AG09309 (cell line): ENCODE data around the gene ERO1B.

Experiments used
- DNase-seq: peaks from one replicate; pipeline ENCODE4 v3.0.0-alpha.2; 2010; ENCODE audit warnings: low read depth
- H3K4me3 ChIP-seq: 2 replicates; pipeline ENCODE4 v1.5.1; 2011; ENCODE audit warnings: mild to moderate bottlenecking, low read depth, low read length, moderate library complexity; ENCODE audit not compliant: control insufficient read depth
- CTCF ChIP-seq: IDR thresholded peaks from 2 replicates; pipeline ENCODE4 v1.5.1; 2011; ENCODE audit warnings: mild to moderate bottlenecking, low read depth, low read length, inconsistent platforms; ENCODE audit not compliant: insufficient read depth, control insufficient read depth; ENCODE audit errors: missing control alignments

ERO1B gene

GRCh38 chr1:236172041-236172579 lies 109.6 kb downstream of the ERO1B start:
- H3K4me3 ChIP-seq = no peak overlapping the region
- no peak for DNase-seq
- TF ChIP-seq CTCF = no peak

- no peak for DNase-seq
- H3K4me3 ChIP-seq = no peak overlapping the region
- TF ChIP-seq CTCF = no peak
These were observed 112.9 kb downstream of the ERO1B start for GRCh38 chr1:236168716-236169429.

- no peak overlapping the region for H3K4me3 ChIP-seq
- DNase-seq = no peak
- no peak for TF ChIP-seq CTCF
These were observed 114.2 kb downstream of the ERO1B start for GRCh38 chr1:236167578-236167977.

- no peak overlapping the region for H3K4me3 ChIP-seq
- TF ChIP-seq CTCF = no peak
- DNase-seq = no peak
These were observed 114.6 kb downstream of the ERO1B start for GRCh38 chr1:236167154-236167553.

GRCh38 chr1:236166041-236166440 lies 115.7 kb downstream of the ERO1B start:
- H3K4me3 ChIP-seq = no peak overlapping the region
- no peak for DNase-seq
- no peak for TF ChIP-seq CTCF
